Body of pancreas (tissue), 4 donors: ENCODE data around the gene FGF22.

ENCODE experiments used
- POLR2A ChIP-seq, 3 donors: fragments of 450-650 bp; IDR thresholded peaks; one replicate each; pipeline ENCODE4 v1.6.1; 2016; ENCODE audit warnings: antibody characterized with exemption in 3 of 3, mild to moderate bottlenecking in 2 of 3
- TF ChIP-seq, protein P1 (sequence below), 7 experiments: fragments of 450-650 bp in 4 of 7; fragments of 200-600 bp in 3 of 7; sonication (generic) in 3 of 7; IDR thresholded peaks; one replicate each; pipeline ENCODE4 v1.5.1; 2016 to 2019; ENCODE audit warnings: antibody characterized with exemption in 7 of 7

DNA sequence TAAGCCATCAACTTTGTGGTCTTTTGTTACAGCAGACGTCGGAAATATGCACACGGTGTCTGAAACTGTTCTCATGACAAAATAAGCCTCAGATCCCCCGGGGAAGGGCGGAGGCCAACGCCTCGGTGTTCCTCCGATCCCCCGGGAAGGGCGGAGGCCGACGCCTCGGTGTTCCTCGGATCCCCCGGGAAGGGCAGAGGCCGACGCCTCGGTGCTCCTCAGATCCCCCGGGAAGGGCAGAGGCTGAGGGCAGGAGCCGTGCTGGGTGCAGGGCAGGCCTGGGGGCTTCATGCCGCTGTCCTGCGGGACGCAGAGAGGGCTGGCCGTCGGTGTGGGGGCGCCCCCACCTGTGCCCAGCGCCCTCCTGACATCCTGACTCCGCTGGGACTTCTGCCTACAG, 4.7 kb downstream of the FGF22 start:
- TF ChIP-seq POLR2A (IDR thresholded peaks at IDR 0.05), result no peak
- TF ChIP-seq, protein P1, sequence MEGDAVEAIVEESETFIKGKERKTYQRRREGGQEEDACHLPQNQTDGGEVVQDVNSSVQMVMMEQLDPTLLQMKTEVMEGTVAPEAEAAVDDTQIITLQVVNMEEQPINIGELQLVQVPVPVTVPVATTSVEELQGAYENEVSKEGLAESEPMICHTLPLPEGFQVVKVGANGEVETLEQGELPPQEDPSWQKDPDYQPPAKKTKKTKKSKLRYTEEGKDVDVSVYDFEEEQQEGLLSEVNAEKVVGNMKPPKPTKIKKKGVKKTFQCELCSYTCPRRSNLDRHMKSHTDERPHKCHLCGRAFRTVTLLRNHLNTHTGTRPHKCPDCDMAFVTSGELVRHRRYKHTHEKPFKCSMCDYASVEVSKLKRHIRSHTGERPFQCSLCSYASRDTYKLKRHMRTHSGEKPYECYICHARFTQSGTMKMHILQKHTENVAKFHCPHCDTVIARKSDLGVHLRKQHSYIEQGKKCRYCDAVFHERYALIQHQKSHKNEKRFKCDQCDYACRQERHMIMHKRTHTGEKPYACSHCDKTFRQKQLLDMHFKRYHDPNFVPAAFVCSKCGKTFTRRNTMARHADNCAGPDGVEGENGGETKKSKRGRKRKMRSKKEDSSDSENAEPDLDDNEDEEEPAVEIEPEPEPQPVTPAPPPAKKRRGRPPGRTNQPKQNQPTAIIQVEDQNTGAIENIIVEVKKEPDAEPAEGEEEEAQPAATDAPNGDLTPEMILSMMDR (IDR thresholded peaks at IDR 0.05), result no peak
